HG03354 (cell line): ENCODE measurements around the gene CCDC57.

Experiments
- ATAC-seq: cut with Tn5 transposase; IDR thresholded peaks from one replicate; pipeline ENCODE4 v1.9.1; 2021; ENCODE audit warnings: mild to moderate bottlenecking; ENCODE audit not compliant: unreplicated experiment, poor library complexity, severe bottlenecking

Gene CCDC57

GRCh38 chr17:82060614-82061013 is 152.0 kb downstream of the CCDC57 start:
- ATAC-seq: no peak

GRCh38 chr17:82060001-82060380 is 152.7 kb downstream of the CCDC57 start:
- ATAC-seq: no peak

DNA sequence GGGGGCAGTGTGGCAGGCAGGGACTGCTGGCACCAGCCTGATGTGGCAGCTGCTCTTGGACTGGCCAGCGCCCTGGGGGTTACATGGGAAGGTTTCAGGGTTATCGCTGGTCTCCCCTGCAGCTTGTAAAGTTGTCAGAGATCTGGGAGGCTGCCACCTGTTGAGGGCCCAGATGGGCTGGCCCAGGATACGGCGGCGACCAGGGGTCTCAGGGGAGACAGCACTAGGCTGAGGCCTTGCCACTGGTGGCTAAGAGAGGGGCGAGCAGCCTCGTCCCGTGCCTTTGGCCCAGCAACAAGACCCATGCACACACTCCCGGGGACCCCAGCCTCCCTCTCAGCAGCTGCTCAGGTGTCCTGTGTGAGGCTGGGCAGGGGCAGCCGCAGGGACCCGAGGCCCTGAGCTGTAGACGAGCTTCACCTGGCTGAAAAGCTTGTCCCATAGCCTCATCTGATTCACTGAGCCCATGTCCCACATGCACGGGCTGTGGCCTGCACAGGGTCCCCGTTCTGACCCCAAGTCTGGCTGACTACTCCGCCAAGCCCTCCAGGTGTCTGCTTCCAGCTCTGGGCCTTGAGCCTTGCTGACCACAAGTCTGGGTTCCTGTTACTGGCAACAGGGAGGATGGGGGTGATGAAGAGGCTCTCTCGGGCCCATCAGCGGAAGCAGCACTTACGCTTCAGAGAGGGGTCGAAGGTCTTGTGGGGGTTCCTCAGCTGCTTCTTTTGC is 153.2 kb downstream of the CCDC57 start:
- ATAC-seq: no peak

GRCh38 chr17:82058855-82059249 is 153.8 kb downstream of the CCDC57 start:
- ATAC-seq: no peak

DNA sequence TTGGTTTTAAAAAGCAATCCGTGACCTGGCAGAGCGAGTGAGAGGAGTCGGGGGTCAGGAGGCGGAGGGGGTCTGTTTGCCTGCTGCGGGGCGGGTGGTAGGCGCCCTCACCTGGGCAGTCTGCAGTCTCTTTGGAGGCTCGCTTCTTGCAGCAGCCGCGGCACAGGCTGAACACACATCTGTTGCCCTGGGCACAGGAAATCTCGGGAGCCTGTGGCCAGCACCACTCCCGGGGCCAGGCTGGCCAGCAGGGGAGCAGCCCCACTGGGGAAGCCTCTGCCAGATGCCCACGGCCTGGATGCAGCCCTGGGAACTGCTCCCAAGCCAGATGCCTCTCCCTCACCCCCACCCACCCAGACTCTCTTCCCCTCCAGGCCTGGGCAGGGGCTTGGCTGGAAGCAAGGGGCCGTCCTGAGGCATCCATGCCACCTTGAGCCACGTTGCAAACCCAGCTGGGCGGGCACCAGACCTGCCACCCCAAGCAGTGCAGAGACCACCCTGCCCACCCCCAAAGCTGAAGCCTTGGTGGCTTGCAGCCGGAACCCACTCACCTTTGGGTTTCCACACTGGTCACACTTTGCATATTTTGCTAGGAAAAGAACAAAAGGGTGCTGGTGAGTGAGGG is 154.3 kb downstream of the CCDC57 start:
- ATAC-seq: no peak

DNA sequence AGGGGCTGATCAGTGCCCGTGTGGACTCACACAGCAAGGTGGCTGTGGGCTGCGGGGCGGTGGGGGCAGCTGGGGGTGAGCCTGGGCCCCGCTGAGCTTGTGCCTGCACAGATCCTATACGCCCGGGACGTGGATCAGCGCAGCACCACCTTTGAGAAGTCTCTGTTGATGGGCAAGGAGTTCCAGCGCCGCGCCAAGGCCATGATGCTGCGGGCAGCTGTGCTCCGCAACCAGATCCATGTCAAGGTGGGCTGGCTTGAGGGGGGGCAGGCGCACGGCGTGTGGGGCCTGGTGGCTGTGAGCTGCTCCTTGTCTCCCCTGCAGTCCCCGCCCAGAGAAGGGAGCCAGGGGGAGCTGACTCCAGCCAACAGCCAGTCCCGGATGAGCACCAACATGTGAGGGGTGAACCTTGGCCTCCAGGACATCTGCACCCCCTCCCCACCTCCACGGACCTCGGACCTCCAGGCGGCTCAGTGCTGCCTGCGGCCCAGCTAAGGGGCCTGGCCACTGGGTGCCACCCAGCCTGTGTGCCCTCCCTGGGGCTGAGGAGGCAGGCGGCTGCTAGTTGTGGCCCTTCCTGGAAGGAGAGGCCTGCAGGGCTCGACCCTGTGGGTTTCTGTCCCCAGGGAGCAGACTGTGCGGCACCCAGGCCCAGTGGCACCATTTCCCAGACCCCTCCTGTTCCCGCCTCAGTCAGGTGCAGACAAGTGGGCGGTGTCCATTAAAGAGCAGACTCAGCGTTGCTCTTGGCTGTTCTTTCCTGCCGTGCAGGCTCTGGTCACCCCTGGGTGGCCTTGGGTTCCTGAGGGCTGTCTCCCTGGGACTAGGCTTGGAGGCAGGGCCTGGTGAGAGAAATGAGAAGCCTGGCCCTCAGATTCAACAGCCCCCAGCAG is 155.7 kb downstream of the CCDC57 start:
- no peak for ATAC-seq

- ATAC-seq: no peak
Measured at GRCh38 chr17:82055965-82056728, 156.5 kb downstream of the CCDC57 start.

DNA sequence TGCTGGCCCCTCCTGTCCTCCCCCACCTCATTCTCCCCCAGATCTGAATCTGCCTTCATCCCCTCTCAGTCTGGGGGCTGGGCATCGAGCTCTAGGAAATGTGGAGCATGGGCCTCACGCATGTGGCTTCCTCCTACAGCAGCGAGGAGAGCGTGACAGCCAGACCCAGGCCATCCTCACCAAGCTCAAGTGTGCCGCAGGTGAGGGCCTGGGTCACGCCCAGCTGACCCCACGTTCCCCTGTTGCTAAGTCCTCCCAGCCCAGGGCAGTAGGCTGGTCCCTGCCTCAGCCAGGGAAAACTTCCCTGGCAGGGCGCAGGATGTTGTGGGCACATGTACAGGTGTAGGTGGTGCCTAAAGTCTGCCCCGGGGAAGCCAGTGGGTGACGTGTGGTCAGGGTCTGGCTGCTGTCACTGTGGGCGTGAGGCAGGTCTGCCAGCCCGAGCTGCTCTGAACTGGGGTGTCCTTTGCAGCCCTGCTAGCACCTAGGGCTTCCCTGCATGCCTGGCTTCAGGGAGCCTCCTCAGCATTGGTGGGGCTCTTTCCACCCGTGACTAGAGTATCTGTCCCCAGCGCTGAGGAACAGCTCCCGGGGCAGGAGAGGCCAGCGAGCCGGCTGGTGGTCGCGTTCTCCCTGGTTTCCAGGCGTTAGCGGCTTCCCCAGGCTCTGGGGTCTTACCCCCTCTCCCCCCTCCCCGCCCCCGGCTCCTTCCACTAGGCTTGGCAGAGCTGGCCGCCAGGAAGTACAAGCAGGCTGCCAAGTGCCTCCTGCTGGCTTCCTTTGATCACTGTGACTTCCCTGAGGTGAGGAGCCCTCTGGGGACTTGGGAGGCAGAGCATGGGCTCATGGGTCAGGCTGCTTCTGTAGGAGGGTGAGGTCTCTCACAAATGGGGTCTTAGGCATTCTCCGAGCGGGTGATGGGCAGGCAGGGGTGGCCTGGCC is 157.3 kb downstream of the CCDC57 start:
- no peak for ATAC-seq

DNA sequence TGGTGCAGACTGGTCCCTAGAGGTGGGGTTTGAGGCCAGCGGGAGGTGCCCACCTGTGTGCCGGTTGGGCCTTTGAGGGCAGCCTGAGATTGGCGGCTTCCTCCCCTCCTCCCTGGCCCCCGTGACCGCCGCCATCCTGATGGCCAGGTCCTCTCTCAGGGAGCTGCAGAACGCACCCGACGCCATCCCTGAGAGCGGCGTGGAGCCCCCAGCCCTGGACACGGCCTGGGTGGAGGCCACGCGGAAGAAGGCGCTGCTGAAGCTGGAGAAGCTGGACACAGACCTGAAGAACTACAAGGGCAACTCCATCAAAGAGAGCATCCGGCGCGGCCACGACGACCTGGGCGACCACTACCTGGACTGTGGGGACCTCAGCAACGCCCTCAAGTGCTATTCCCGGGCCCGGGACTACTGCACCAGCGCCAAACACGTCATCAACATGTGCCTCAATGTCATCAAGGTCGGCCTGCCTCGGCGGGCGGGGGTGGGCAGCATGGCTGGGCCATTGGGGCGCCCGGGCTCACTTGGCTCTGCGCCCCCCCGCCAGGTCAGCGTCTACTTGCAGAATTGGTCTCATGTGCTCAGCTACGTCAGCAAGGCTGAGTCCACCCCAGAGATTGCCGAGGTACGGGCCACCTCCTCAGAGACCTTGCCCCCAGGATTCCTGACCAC is 158.2 kb downstream of the CCDC57 start:
- no peak for ATAC-seq

- ATAC-seq: no peak
Measured at GRCh38 chr17:82053556-82054263, 158.9 kb downstream of the CCDC57 start.

GRCh38 chr17:82053130-82053529 is 159.5 kb downstream of the CCDC57 start:
- ATAC-seq: no peak

DNA sequence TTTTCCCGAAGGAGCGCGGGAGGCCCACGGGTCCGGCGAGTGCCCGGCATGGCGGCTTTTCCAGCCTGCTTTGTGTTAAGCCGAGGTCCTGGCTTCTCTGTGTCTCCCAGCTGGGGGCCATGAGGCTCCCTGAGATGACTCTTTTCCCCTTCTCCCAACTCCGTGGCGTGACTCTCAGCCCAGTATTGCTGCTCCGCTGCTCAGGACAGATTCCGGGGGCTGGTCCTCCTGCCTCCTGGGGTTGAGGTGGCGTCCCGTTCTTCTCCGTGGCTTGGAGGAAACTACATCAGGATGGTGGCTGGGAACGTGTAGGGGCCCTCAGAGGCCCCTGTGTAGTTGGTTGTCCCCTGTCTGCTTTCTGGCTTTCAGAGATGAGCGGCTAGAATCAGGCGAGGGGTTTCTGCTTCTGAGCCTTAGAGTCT is 160.0 kb downstream of the CCDC57 start:
- no peak for ATAC-seq

GRCh38 chr17:82051776-82052637 is 160.6 kb downstream of the CCDC57 start, which contains the start of the genes GPS1 and RFNG:
GPS1 (plus strand) TSS chr17:82051898; CDS start chr17:82051932, 34 bp downstream.
RFNG (minus strand) TSS chr17:82051811; CDS start chr17:82051766, 45 bp downstream.
- peak; percentile 71 for ATAC-seq
